Upper lobe of left lung (tissue), 4 donors: ENCODE results near the gene EEIG1.

ENCODE experiments used
- EP300 ChIP-seq, 4 donors: sonication (generic); formaldehyde crosslinking; IDR thresholded peaks; one replicate each; pipeline ENCODE4 v1.5.1; 2017; ENCODE audit warnings: antibody characterized with exemption in 4 of 4, control low read depth in 2 of 4
- POLR2A ChIP-seq, 4 donors: fragments of 450-650 bp; IDR thresholded peaks; one replicate each; pipeline ENCODE4 v1.5.1; 2016 to 2017; ENCODE audit warnings: antibody characterized with exemption in 4 of 4, mild to moderate bottlenecking in 2 of 4
- POLR2AphosphoS5 ChIP-seq, 2 donors: sonication (generic); formaldehyde crosslinking; IDR thresholded peaks; one replicate each; pipeline ENCODE4 v1.5.1; 2017; ENCODE audit warnings: antibody characterized with exemption in 2 of 2
- TF ChIP-seq, protein P1 (sequence below), 6 experiments: fragments of 450-650 bp in 4 of 6; fragments of 200-600 bp in 2 of 6; sonication (generic) in 2 of 6; IDR thresholded peaks; one replicate each; pipeline ENCODE4 v1.5.1; 2016 to 2019; ENCODE audit warnings: antibody characterized with exemption in 6 of 6

DNA sequence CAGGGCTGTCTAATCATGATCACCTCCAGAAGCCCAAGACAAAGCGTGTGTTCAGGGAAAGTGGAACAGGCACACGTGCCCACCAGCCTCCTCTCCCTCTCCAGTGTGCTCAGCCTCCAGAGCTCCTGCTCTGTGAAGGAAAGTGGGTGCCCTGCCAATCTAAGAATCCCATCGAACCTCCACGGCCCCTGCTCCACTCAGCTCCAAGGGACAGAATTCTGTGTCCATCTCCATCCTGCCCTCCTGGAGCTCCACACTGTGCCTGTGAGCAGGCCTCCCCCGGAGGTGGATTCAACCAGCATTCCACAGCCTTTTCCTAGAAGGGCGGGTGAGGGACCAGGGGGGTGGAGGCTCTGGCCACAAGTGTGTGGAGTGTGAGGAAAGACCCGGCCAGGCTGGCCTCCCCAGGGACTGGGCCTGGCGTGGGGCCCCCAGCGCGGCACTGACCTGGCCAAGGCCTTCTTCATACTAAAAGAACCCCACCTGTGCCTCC, 6.0 kb downstream of the EEIG1 start:
- TF ChIP-seq, protein P1, sequence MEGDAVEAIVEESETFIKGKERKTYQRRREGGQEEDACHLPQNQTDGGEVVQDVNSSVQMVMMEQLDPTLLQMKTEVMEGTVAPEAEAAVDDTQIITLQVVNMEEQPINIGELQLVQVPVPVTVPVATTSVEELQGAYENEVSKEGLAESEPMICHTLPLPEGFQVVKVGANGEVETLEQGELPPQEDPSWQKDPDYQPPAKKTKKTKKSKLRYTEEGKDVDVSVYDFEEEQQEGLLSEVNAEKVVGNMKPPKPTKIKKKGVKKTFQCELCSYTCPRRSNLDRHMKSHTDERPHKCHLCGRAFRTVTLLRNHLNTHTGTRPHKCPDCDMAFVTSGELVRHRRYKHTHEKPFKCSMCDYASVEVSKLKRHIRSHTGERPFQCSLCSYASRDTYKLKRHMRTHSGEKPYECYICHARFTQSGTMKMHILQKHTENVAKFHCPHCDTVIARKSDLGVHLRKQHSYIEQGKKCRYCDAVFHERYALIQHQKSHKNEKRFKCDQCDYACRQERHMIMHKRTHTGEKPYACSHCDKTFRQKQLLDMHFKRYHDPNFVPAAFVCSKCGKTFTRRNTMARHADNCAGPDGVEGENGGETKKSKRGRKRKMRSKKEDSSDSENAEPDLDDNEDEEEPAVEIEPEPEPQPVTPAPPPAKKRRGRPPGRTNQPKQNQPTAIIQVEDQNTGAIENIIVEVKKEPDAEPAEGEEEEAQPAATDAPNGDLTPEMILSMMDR (IDR thresholded peaks at IDR 0.05) = no peak
- TF ChIP-seq POLR2AphosphoS5 (IDR thresholded peaks at IDR 0.05) = no peak
- TF ChIP-seq POLR2A (IDR thresholded peaks at IDR 0.05) = no peak
- TF ChIP-seq EP300 (IDR thresholded peaks at IDR 0.05) = no peak
